GM19193 (cell line): ENCODE data around the gene SLC6A18.

Experiments
- POLR2A ChIP-seq: IDR thresholded peaks from 4 replicates; pipeline ENCODE4 v1.6.1; 2011; ENCODE audit not compliant: insufficient read depth, insufficient read length; ENCODE audit errors: extremely low read depth

Gene SLC6A18

DNA sequence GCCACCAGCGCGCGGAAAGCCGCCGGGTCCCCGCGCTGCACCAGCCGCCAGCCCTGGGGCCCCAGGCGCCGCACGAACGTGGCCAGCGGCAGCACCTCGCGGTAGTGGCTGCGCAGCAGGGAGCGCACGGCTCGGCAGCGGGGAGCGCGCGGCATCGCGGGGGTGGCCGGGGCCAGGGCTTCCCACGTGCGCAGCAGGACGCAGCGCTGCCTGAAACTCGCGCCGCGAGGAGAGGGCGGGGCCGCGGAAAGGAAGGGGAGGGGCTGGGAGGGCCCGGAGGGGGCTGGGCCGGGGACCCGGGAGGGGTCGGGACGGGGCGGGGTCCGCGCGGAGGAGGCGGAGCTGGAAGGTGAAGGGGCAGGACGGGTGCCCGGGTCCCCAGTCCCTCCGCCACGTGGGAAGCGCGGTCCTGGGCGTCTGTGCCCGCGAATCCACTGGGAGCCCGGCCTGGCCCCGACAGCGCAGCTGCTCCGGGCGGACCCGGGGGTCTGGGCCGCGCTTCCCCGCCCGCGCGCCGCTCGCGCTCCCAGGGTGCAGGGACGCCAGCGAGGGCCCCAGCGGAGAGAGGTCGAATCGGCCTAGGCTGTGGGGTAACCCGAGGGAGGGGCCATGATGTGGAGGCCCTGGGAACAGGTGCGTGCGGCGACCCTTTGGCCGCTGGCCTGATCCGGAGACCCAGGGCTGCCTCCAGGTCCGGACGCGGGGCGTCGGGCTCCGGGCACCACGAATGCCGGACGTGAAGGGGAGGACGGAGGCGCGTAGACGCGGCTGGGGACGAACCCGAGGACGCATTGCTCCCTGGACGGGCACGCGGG lies 69.9 kb downstream of the SLC6A18 start, which contains the start of gene TERT:
TERT (minus strand) TSS at position 234 of the 815 bp plus-strand sequence; CDS start at position 155, 79 bp downstream.
- TF ChIP-seq POLR2A: no peak

DNA sequence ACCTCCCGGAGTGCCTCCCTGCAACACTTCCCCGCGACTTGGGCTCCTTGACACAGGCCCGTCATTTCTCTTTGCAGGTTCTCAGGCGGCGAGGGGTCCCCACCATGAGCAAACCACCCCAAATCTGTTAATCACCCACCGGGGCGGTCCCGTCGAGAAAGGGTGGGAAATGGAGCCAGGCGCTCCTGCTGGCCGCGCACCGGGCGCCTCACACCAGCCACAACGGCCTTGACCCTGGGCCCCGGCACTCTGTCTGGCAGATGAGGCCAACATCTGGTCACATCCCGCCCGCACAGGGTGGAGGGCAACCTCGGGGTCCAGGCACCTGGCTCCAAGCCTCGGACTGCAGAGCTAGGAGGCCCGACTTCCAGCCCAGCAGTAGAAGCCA lies 70.5 kb downstream of the SLC6A18 start:
- TF ChIP-seq POLR2A: no peak
